A673 (cell line): Measurements from ENCODE around the gene INTS1.

Experiments
- EZH2 ChIP-seq: fragments of 200-600 bp; sonication (generic); IDR thresholded peaks from 2 replicates; pipeline ENCODE4 v1.6.1; 2017; ENCODE audit warnings: borderline replicate concordance, low read depth, mild to moderate bottlenecking, mixed read lengths, antibody characterized with exemption, low read length; ENCODE audit not compliant: poor library complexity, severe bottlenecking
- TF ChIP-seq, protein P1 (sequence below): fragments of 300-800, 200-600 bp; sonication (generic); conservative IDR thresholded peaks from 2 replicates; pipeline ENCODE4 v1.5.1; 2017; ENCODE audit warnings: low read depth, mild to moderate bottlenecking, antibody characterized with exemption, low read length, moderate library complexity, mixed read lengths

DNA sequence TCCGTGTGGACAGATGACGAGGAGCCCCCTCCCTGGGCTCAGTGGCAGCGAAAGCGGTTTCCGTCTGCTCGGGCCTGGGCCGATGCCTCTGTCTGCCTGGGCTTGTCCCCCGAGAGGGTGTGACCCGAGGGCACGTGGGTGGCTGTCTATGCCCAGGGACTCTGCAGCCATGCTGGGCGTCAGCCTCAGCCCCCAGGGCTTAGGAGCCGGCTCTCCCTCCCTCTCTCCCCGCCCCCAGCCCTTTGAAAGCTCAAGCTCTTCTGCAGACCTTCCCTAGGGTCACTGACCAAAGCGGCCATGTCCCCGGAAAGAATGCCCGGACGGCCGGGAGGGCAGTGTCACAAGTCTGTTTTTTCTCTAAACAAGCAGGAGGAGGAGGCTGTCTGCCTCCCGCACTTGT is 52.0 kb downstream of the INTS1 start:
- TF ChIP-seq, protein P1, sequence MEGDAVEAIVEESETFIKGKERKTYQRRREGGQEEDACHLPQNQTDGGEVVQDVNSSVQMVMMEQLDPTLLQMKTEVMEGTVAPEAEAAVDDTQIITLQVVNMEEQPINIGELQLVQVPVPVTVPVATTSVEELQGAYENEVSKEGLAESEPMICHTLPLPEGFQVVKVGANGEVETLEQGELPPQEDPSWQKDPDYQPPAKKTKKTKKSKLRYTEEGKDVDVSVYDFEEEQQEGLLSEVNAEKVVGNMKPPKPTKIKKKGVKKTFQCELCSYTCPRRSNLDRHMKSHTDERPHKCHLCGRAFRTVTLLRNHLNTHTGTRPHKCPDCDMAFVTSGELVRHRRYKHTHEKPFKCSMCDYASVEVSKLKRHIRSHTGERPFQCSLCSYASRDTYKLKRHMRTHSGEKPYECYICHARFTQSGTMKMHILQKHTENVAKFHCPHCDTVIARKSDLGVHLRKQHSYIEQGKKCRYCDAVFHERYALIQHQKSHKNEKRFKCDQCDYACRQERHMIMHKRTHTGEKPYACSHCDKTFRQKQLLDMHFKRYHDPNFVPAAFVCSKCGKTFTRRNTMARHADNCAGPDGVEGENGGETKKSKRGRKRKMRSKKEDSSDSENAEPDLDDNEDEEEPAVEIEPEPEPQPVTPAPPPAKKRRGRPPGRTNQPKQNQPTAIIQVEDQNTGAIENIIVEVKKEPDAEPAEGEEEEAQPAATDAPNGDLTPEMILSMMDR: no peak
- no peak for TF ChIP-seq EZH2
